AG04450 (cell line): ENCODE data around the gene TRIM33. TPM values are rescaled to one million over a fixed set of nuclear protein-coding genes. Genes with fewer than 3 reads are reported as not detected.

Experiments used
- CTCF ChIA-PET: fragments of 300-600, 350-600 bp; formaldehyde crosslinking; extraction: SDS; loops from one replicate; lab custom pipeline; 2022; ENCODE audit warnings: antibody characterized with exemption, inconsistent platforms; lab: Charles Lee
- POLR2A ChIA-PET: fragments of 350-600 bp; formaldehyde crosslinking; extraction: SDS; loops from one replicate; lab custom pipeline; 2021; ENCODE audit warnings: antibody characterized with exemption, inconsistent platforms; lab: Yijun Ruan, JAX
- DNase-seq: peaks from one replicate; pipeline ENCODE4 v3.0.0-alpha.2; 2011; ENCODE audit warnings: low read depth, low spot score
- H3K27ac ChIP-seq: one replicate; pipeline ENCODE4 v1.5.1; 2012; ENCODE audit warnings: low read depth, low read length, control low read depth
- H3K27me3 ChIP-seq: one replicate; pipeline ENCODE4 v1.6.0; 2012; ENCODE audit warnings: low read length; ENCODE audit not compliant: control insufficient read depth, insufficient read depth
- H3K4me3 ChIP-seq: 2 replicates; pipeline ENCODE4 v1.5.1; 2011; ENCODE audit warnings: mild to moderate bottlenecking, low read depth, low read length, control low read depth
- H3K9me3 ChIP-seq: 2 replicates; pipeline ENCODE4 v1.5.1; 2012; ENCODE audit warnings: low read length; ENCODE audit not compliant: control insufficient read depth, insufficient read depth
- CTCF ChIP-seq: IDR thresholded peaks from 2 replicates; pipeline ENCODE4 v1.5.1; 2011; ENCODE audit warnings: low read depth, low read length, control low read depth, inconsistent platforms
- polyA plus RNA-seq: library from polyadenylated mRNA; depleted of rRNA; stranded (reverse); fragments of >200 nt; gene quantifications from 2 replicates; pipeline ENCODE4 v1.2.3, GENCODE V29; 2011

TRIM33 gene
- polyA plus RNA-seq, 1 experiment, result 21.1 TPM

GRCh38 chr1:114499478-114499877 lies 11.5 kb downstream of the TRIM33 start:
- Histone ChIP-seq H3K9me3 (no peaks in the 10 kb centered on the region), H3K4me3 (no peak overlapping the region), H3K27me3 (no peaks in the 10 kb centered on the region), H3K27ac (no peak overlapping the region)
- no peak for DNase-seq
- TF ChIP-seq CTCF, result no peak
- ChIA-PET CTCF (no interaction called here), POLR2A (no interaction called here)

DNA sequence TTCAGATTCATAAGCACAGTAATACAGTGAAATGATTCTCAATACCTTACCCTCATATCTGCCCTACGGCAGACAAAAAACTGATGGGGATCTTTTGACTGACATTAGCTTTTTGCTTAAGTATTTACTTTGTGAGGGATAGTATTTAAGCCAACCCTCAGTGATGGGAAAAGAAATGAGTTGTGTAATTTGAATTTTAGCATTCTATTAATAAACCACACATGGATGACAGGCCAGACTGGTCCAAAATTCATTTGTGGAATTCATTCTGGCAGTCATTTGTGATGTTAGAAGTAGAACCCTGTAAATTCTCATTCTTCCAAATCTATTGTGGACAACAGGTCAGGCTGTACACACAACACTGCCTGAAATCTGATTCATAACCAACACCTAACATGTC lies 14.9 kb downstream of the TRIM33 start:
- H3K4me3 ChIP-seq, result no peak overlapping the region
- no peaks in the 10 kb centered on the region for H3K27me3 ChIP-seq
- H3K9me3 ChIP-seq, result no peaks in the 10 kb centered on the region
- H3K27ac ChIP-seq, result no peak overlapping the region
- POLR2A ChIA-PET, result no interaction called here
- CTCF ChIA-PET, result no interaction called here
- DNase-seq, result no peak
- TF ChIP-seq CTCF, result no peak

GRCh38 chr1:114495486-114495885 lies 15.5 kb downstream of the TRIM33 start:
- no peak overlapping the region for H3K27ac ChIP-seq
- DNase-seq, result no peak
- H3K27me3 ChIP-seq, result no peaks in the 10 kb centered on the region
- H3K4me3 ChIP-seq, result no peak overlapping the region
- ChIA-PET CTCF (no interaction called here), POLR2A (no interaction called here)
- no peaks in the 10 kb centered on the region for H3K9me3 ChIP-seq
- TF ChIP-seq CTCF, result no peak

DNA sequence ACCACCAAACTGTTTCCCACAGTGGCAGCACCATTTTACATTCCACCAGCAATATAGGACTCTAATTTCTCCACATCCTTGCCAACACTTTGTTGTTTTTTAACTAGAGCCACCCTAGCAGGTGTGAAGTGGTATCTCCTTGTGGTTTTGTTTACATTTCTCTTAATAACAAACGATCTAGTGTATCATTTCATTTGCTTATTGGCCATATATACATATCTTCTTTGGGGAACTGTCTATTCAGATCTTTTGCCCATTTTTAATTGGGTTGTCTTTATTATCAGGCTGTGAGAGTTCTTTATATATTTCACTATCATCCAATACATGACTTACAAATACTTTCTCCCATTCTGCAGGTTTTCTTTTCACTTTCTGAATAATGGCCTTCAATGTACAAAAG lies 18.0 kb downstream of the TRIM33 start:
- ChIA-PET POLR2A (no interaction called here), CTCF (no interaction called here)
- H3K27me3 ChIP-seq, result no peaks in the 10 kb centered on the region
- no peak for DNase-seq
- H3K9me3 ChIP-seq, result no peaks in the 10 kb centered on the region
- H3K4me3 ChIP-seq, result no peak overlapping the region
- H3K27ac ChIP-seq, result no peak overlapping the region
- no peak for TF ChIP-seq CTCF

DNA sequence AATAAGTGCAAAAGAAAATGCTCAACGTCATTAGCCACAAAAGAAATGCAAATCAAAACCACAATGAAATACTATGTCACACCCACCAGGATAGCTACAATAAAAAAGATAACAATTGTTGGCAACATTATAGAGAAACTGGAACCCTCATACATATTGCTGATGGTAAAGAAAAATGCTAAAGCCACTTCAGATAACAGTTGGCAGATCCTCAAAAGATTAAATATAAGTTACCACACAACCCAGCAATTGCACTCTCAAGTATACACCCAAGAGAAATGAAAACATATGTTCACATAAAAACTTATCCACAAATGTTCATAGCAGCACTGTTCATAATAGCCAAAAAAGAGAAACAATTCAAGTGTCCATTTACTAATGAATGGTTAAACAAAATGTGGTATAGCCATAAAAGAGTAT lies 20.7 kb downstream of the TRIM33 start:
- no peak overlapping the region for H3K27ac ChIP-seq
- H3K9me3 ChIP-seq, result no peaks in the 10 kb centered on the region
- no peaks in the 10 kb centered on the region for H3K27me3 ChIP-seq
- CTCF ChIA-PET, result no interaction called here
- TF ChIP-seq CTCF, result no peak
- POLR2A ChIA-PET, result no interaction called here
- no peak overlapping the region for H3K4me3 ChIP-seq
- DNase-seq, result no peak
